Cardiac muscle cell (in vitro differentiated cells and primary cell): ENCODE data around the gene TMEM205. TPM values are rescaled to one million over a fixed set of nuclear protein-coding genes. Genes with fewer than 3 reads are reported as not detected.
A peak's percentile ranks its signal among the peaks of the same experiment; 100 is the strongest.

Experiments used
- DNase-seq, 2 donors: peaks; one replicate each; pipeline versions ENCODE4 v3.0.0 to v3.0.0-alpha.2; 2010 to 2017; ENCODE audit warnings: low read depth in 1 of 2, low spot score in 1 of 2
- H3K27ac ChIP-seq: fragments of 200-600 bp; sonication (generic); 2 replicates; pipeline ENCODE4 v1.5.1; 2016
- H3K27me3 ChIP-seq: fragments of 200-600 bp; sonication (generic); 2 replicates; pipeline ENCODE4 v1.6.0; 2016; ENCODE audit warnings: control low read depth
- H3K36me3 ChIP-seq: fragments of 200-600 bp; sonication (generic); 2 replicates; pipeline ENCODE4 v1.5.1; 2016; ENCODE audit warnings: control low read depth
- H3K4me1 ChIP-seq: fragments of 200-600 bp; sonication (generic); 2 replicates; pipeline ENCODE4 v1.8.1; 2017; ENCODE audit warnings: low read depth, mild to moderate bottlenecking, mixed run types
- H3K4me3 ChIP-seq: fragments of 200-600 bp; sonication (generic); 2 replicates; pipeline ENCODE4 v1.5.1; 2016; ENCODE audit warnings: mild to moderate bottlenecking
- H3K9me3 ChIP-seq: fragments of 200-600 bp; sonication (generic); 2 replicates; pipeline ENCODE4 v1.5.1; 2017; ENCODE audit warnings: low read depth, mild to moderate bottlenecking, control low read depth
- polyA plus RNA-seq: library from polyadenylated mRNA; unstranded; fragments of >200 nt; fragmentation: Nextera tagmentation; extraction: Ambion mirVana; gene quantifications from 2 replicates; pipeline ENCODE4 v1.2.1, GENCODE V29; 2016
- total RNA-seq: library from RNA; depleted of rRNA; stranded (reverse); fragments of >200 nt; gene quantifications from 2 replicates; pipeline ENCODE4 v1.2.3, GENCODE V29; 2016
- TF ChIP-seq, protein P1 (sequence below): IDR thresholded peaks from 2 replicates; pipeline ENCODE4 v1.5.1; 2012; ENCODE audit warnings: low read depth, mild to moderate bottlenecking, low read length

Gene TMEM205
- total and polyA plus RNA-seq, 2 experiments from 2014 or later: 137 to 154 TPM

DNA sequence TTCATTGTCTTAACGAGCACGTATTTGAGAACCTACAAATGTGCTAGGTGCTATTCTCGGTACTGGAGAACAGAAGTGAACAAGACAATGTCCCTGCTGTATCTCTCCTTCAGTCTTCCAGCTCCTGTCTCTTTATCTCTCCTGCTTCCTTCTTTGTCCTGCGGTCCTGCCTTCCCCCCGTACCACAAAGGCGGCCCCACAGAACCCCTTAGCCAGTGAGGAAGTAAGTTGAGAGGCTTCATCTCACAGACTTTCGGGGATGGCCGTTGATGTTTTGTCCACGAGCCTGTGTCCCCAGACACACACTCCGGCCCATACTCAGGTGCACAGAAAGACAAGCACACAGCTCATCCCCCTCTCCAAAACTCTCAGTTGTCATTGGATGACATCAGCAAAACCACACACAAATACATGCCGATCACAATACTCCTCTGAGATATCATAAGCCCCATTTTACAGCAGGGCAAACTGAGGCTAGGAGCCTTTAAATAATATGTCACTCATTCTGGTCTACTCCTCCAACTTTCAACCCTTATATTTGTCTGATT lies 27.9 kb upstream of the TMEM205 start:
- TF ChIP-seq, protein P1, sequence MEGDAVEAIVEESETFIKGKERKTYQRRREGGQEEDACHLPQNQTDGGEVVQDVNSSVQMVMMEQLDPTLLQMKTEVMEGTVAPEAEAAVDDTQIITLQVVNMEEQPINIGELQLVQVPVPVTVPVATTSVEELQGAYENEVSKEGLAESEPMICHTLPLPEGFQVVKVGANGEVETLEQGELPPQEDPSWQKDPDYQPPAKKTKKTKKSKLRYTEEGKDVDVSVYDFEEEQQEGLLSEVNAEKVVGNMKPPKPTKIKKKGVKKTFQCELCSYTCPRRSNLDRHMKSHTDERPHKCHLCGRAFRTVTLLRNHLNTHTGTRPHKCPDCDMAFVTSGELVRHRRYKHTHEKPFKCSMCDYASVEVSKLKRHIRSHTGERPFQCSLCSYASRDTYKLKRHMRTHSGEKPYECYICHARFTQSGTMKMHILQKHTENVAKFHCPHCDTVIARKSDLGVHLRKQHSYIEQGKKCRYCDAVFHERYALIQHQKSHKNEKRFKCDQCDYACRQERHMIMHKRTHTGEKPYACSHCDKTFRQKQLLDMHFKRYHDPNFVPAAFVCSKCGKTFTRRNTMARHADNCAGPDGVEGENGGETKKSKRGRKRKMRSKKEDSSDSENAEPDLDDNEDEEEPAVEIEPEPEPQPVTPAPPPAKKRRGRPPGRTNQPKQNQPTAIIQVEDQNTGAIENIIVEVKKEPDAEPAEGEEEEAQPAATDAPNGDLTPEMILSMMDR: no peak
- peak overlapping the region; percentile 94 for H3K27ac ChIP-seq

GRCh38 chr19:11373166-11373884 lies 27.3 kb upstream of the TMEM205 start:
- H3K27ac ChIP-seq: peak overlapping the region; percentile 94
- H3K4me3 ChIP-seq: no peak overlapping the region
- H3K4me1 ChIP-seq: peaks cover 6% of the 10 kb centered on the region
- H3K27me3 ChIP-seq: no peaks in the 10 kb centered on the region
- H3K36me3 ChIP-seq: no peaks in the 10 kb centered on the region
- no peaks in the 10 kb centered on the region for H3K9me3 ChIP-seq
- TF ChIP-seq, protein P1: no peak
- peak; percentile 53 to 89 for DNase-seq

More for the DNA sequence above, 27.9 kb upstream of the TMEM205 start:
- H3K4me3 ChIP-seq: peak overlapping the region; percentile 53
- no peaks in the 10 kb centered on the region for H3K27me3 ChIP-seq
- peaks cover 6% of the 10 kb centered on the region for H3K4me1 ChIP-seq
- no peaks in the 10 kb centered on the region for H3K36me3 ChIP-seq
- DNase-seq: no peak
- H3K9me3 ChIP-seq: no peaks in the 10 kb centered on the region

GRCh38 chr19:11370744-11371143 lies 24.7 kb upstream of the TMEM205 start:
- Histone ChIP-seq H3K4me1 (peaks cover 5% of the 10 kb centered on the region), H3K36me3 (no peaks in the 10 kb centered on the region), H3K9me3 (no peaks in the 10 kb centered on the region), H3K27me3 (no peaks in the 10 kb centered on the region), H3K27ac (no peak overlapping the region), H3K4me3 (no peak overlapping the region)
- no peak for DNase-seq
- TF ChIP-seq, protein P1: no peak

- Histone ChIP-seq H3K36me3 (no peaks in the 10 kb centered on the region), H3K27ac (no peak overlapping the region), H3K4me1 (no peaks in the 10 kb centered on the region), H3K4me3 (no peak overlapping the region), H3K27me3 (no peaks in the 10 kb centered on the region), H3K9me3 (no peaks in the 10 kb centered on the region)
- TF ChIP-seq, protein P1: no peak
- DNase-seq: no peak
Measured at GRCh38 chr19:11367528-11367927, 21.5 kb upstream of the TMEM205 start.

DNA sequence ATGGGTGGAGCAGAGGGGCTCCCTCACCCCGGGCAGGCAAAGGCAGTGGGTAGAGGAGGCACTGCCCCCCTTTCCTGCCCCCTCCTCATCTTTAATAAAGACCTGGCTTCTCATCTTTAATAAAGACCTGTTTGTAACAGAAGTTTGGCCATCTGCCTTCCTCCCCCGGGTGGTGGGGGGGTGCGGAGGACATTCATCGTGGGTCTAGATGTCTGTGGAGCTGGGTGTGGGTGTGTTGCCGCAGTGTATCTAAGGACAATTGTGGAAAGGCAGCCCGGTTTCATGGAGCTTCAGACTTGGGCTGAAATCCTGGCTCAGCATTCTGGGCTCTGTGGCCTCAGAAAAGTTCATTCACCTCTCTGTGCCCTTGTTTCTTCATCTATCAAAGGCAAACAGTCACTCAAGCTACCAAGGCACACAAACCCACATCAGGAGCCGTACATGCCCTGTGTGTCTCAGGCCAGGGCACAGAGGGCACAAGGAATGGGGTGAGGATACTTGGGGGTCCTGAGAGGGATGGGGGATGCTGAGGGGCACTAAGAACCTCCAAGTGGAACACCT lies 19.6 kb upstream of the TMEM205 start:
- Histone ChIP-seq H3K27ac (no peak overlapping the region), H3K36me3 (no peaks in the 10 kb centered on the region), H3K9me3 (no peaks in the 10 kb centered on the region), H3K4me3 (no peak overlapping the region), H3K27me3 (no peaks in the 10 kb centered on the region), H3K4me1 (no peaks in the 10 kb centered on the region)
- no peak for DNase-seq
- TF ChIP-seq, protein P1: no peak
